HG03558 (cell line): ENCODE measurements around the gene HBB.
"Not testable (repeated sequence)": the region's sequence is repeated elsewhere in the genome, so short reads cannot be mapped to it uniquely, and the experiment has no call there.

Experiments used
- ATAC-seq: cut with Tn5 transposase; IDR thresholded peaks from one replicate; pipeline ENCODE4 v1.9.1; 2021; ENCODE audit warnings: moderate number of reproducible peaks; ENCODE audit not compliant: unreplicated experiment; ENCODE audit errors: extremely low read depth

The HBB gene

DNA sequence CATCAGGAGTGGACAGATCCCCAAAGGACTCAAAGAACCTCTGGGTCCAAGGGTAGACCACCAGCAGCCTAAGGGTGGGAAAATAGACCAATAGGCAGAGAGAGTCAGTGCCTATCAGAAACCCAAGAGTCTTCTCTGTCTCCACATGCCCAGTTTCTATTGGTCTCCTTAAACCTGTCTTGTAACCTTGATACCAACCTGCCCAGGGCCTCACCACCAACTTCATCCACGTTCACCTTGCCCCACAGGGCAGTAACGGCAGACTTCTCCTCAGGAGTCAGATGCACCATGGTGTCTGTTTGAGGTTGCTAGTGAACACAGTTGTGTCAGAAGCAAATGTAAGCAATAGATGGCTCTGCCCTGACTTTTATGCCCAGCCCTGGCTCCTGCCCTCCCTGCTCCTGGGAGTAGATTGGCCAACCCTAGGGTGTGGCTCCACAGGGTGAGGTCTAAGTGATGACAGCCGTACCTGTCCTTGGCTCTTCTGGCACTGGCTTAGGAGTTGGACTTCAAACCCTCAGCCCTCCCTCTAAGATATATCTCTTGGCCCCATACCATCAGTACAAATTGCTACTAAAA is at the start of gene HBB:
HBB (minus strand) TSS at position 340 of the 579 bp plus-strand sequence; CDS start at position 290, 50 bp downstream.
- no peak for ATAC-seq

DNA sequence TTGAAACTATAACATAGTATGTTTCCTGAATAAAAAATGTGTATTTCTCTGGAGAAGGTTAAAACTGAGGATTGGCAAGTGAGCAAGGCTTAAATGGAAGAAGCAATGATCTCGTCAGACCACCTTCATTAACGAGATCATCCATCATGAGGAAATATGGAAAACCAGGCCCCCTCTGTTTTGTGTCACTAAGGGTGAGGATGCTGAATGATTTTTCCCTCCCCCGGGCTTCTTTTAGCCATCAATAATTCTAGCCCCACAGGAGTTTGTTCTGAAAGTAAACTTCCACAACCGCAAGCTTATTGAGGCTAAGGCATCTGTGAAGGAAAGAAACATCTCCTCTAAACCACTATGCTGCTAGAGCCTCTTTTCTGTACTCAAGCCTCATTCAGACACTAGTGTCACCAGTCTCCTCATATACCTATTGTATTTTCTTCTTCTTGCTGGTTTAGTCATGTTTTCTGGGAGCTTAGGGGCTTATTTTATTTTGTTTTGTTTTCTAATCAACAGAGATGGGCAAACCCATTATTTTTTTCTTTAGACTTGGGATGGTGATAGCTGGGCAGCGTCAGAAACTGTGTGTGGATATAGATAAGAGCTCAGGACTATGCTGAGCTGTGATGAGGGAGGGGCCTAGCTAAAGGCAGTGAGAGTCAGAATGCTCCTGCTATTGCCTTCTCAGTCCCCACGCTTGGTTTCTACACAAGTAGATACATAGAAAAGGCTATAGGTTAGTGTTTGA is 48.7 kb upstream of the HBB start:
- no peak for ATAC-seq

DNA sequence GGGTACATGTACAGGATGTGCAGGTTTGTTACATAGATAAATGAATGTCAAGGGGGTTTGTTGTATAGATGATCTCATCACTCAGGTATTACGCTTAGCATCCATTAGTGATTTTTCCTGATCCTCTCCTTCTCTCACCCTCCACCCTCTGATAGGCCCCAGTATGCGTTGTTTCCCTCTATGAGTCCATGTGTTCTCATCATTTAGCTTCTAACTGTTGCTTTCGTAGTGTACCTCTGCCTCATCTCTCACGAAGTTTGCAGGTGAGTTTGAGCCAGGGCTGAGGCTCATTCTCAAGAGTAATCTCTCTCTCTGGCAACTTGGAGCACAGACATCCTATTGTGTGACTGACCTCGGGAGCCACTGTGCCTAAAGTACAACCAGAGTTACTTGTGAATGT is 47.5 kb upstream of the HBB start:
- no peak for ATAC-seq

DNA sequence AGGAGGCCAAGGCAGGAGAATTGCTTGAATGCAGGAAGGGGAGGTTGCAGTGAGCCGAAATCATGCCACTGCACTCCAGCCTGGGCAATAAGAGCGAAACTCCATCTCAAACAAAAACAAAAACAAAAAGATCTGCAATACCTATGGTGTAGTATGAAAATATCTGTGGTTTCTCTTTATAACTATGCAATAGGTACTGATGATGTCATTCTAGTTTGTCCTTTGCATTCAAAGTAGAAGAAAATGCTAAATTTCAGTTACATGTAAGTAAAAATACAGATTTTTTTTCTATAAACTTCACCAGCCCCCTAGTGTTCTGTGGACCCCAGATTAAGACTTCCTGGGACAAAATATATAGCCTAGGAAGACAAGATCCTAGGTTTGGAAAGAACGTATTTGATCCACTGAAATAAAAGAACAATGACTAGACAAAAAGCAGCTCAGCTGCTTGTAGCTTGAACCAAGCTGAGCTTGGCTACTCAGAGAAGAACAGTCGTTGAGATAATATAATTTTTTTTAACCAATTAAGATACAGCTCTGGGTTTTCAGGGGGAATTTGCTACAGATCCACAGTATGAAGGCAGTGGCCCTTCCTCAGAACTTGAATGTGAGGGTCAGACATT is 45.6 kb upstream of the HBB start:
- ATAC-seq, result no peak

DNA sequence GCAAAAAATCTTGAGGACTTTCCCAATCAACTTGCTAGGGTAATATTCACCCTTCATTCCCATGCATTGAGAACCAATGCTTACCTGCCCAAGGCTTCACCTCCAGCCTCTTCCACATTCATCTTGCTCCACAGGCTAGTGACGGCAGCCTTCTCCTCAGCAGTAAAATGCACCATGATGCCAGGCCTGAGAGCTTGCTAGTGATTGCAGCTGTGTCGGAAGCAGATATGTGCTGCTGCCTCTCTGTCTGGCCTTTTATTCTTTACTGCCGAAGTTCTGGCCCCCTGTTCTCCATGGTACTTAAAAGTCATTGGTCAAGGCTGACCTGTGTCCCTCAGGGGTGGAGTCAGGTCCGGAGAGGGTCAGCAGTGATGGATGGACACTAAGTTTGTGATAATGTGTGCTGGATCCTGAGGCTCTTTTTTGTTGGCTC is 42.9 kb upstream of the HBB start, which contains the start of gene HBE1:
HBE1 (minus strand) TSS at position 231 of the 433 bp plus-strand sequence; CDS start at position 176, 55 bp downstream.
- ATAC-seq, result no peak

DNA sequence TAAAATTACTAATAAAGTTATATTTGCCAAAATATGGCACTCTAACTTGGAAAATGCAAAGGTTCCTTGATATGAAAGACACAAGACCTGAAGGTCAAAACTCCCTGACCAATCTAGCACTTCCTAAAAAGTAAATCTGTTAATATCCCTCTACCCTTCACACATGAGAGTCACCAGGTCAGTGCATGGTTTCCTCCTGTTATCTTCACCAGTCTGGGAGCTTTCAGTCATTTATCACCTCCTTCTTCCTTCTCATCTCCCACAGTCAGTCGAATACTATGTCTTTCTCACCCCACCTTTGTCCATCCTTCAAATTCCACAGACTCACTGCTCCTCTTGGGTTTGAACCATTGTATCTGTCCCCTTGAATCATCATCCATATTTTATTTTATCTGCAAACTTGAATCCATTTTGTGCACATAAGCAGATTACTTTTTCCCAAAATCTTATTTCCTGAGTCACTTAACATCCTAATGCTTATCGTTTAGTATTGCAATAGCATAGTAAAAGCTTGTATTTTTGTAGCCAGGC is 40.2 kb upstream of the HBB start:
- ATAC-seq, result no peak

DNA sequence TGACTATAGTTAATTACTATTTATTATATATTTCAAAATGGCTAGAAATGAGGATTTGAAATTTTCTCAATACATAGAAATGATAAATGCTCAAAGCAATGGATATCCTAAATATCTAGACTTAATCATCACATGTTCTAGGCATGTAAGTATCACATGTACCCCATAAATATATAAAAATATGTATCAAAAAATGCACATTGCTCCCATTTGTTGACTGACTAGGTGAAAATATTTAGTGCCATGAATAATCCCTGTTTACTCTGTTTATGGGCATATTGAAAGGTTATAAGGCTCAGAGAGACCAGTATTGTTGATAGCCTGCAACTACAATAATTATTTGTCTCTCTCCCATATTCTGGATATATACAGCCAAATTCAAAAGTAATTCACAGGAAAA is 39.7 kb upstream of the HBB start:
- ATAC-seq, result no peak

DNA sequence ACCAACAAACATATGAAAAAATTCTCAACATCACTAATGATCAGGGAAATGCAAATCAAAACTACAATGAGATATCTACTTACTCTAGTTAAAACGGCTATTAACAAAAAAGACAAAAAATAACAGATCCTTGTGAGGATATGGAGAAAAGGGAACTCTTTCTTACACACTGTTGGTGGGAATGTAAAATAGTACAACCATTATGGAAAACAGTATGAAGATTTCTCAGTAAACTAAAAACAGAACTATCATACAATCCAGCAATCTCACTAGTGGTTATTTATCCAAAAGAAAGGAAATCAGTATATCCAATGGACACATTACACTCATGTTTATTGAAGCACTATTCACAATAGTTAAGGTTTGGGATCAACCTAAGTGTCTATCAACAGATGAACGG is 39.0 kb upstream of the HBB start:
- no peak for ATAC-seq

DNA sequence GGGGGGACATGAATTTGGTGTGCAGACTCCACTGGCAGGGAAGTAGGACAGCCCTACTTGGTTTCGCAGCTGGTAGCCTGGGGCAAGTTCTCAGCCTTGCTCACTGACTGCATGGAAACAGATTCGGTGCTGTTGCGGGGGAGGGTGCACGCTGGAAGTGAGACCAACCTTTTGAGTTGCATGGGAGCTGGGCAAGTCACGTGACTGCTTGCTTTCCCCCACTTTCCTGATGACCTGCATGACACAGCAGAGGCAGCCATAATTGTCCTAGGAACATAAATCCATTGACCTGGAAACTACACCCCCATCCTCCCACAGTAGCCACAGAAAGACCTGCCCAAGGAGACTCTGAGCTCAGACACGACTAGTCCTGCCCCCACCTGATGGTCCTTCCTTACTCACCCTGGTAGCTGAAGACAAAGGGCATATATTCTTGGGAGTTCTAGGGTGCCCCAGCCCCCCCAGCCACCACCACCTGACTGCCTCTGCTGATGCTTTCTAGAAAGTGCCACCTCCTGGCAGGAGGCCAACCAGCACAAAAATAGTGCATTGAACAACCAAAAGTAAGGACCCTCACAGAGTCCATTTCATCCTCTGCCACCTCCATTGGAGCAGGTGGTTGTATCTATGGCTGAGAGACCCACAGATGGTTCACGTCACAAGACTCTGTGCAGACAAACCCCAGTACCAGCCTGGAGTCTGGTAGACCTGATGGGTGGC is 31.8 kb upstream of the HBB start:
- ATAC-seq, result no peak

DNA sequence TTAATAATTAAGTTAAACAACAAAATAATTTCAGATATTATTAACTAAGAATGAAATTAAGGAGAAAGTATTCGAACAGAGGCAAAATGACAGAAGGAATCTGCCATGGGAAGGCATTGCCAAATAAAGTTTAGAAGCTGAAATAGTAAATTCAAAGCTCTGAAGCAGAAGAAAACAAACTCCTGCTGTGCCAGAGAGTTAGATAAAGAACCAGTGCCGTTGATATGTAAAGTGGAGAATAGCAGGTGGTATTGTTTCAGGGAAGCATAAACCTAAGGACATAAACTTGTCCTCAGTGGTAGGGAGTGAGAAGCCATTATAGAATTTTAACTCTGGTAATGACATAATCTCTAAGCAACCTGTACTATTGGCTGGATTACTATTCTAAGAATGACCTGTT is 30.4 kb upstream of the HBB start:
- no peak for ATAC-seq

DNA sequence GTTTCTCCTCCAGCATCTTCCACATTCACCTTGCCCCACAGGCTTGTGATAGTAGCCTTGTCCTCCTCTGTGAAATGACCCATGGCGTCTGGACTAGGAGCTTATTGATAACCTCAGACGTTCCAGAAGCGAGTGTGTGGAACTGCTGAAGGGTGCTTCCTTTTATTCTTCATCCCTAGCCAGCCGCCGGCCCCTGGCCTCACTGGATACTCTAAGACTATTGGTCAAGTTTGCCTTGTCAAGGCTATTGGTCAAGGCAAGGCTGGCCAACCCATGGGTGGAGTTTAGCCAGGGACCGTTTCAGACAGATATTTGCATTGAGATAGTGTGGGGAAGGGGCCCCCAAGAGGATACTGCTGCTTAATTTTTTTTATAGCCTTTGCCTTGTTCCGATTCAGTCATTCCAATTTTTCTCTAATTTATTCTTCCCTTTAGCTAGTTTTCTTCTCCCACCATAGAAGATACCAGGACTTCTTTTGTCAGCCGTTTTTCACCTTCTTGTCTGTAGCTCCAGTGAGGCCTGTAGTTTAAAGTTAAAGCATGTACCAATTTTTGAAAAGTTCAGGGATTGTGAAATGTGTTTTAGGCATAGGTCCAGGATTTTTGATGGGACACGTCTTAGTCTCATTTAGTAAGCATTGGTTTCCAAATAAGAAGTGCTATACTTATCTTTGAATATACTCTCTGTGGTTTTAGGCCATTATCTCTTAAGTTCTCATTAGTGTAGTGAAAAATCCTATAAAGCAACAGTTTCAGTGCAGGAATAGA is 28.0 kb upstream of the HBB start, which contains the start of gene HBG2:
HBG2 (minus strand) TSS at position 136 of the 768 bp plus-strand sequence; CDS start at position 83, 53 bp downstream.
- ATAC-seq, result not testable (repeated sequence)

DNA sequence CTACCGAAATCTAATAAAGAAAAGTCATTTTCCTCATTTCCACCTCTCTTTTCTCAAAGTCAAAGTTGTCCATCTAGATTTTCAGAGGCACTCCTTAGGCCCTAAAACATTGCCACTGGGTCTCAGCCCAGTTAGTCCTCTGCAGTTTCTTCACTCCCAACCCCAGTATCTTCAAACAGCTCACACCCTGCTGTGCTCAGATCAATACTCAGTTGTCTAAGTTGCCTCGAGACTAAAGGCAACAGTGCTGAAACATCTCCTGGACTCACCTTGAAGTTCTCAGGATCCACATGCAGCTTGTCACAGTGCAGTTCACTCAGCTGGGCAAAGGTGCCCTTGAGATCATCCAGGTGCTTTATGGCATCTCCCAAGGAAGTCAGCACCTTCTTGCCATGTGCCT is 27.2 kb upstream of the HBB start:
- ATAC-seq, result not testable (repeated sequence)

DNA sequence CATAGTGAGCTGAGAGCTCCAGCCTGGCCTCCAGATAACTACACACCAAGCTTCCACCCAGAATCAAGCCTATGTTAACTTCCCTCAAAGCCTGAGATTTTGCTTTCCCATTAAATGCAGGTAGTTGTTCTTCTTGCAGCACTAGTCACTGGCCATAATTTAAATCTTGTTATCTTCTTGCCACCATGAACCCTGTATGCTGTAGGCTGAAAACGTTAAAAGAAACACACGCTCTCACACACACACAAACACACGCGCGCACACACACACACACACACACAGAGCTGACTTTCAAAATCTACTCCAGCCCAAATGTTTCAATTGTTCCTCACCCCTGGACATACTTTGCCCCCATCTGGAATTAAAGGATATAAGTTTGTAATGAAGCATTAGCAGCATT is 26.6 kb upstream of the HBB start:
- not testable (repeated sequence) for ATAC-seq

DNA sequence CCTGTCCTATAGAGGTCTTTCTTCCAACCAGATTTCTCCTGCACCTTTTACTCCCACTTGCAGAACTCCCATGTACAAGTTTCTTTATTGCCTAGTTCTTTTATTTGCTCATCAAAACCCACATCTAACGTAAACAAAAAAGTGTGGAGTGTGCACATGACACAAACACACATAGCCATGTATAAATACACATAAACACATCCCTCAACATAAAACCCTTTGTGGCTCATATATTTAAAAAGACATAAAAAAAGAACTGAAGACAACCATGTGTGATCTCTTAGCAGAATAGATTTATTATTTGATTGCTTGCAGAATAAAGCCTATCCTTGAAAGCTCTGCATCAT is 26.0 kb upstream of the HBB start:
- no peak for ATAC-seq

DNA sequence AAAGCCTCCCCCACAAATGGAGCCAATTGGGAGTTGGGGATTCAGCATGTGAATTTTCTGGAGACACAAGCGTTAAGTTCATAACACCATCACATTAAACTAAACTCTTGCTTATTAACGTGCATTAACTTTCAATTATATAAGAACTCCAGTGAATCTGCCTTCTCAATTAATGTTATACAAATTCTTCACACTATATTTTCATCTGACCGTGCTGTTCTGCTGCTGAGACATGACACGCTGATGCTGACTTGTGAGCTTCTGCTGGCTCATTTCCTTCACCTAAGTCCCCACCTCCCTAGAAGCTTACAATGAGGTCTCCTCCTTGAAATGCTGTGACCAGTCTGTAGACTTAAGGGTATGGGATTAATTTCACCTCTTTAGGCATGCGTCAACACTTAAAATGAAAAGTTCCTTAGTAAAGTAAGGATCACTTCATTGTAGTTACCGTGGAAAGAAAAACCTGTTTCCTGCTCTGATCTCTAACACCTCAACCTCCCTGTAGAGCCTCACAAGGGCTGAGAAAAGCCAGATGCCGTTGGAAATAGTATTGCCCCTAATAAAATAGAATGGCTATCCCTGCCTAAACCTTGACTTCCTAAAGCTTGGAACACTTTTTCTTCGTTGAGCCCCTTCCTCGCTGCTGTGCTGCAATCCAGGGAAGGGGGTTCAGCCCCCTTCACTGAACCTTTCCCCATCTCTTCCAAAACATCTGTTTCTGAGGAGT is 25.5 kb upstream of the HBB start:
- no peak for ATAC-seq

DNA sequence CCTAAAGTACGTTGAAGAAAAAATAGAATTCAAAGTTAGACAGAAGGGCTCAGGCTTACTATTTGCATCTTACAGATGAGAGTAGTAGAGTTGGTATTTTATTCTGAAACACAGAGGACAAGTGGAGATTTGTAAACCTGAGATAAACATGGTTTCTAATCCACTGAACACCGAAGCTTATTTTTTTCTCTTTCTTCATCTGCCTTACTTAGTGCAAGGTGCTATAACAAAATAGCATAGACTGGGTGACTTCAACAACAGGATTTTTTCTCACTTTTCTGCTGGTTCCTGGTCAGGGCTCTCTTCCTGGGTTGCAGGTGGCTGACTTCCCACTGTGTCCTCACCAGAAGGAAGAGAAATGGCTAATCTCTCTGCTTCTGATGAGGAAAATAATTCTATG is 24.9 kb upstream of the HBB start:
- no peak for ATAC-seq

DNA sequence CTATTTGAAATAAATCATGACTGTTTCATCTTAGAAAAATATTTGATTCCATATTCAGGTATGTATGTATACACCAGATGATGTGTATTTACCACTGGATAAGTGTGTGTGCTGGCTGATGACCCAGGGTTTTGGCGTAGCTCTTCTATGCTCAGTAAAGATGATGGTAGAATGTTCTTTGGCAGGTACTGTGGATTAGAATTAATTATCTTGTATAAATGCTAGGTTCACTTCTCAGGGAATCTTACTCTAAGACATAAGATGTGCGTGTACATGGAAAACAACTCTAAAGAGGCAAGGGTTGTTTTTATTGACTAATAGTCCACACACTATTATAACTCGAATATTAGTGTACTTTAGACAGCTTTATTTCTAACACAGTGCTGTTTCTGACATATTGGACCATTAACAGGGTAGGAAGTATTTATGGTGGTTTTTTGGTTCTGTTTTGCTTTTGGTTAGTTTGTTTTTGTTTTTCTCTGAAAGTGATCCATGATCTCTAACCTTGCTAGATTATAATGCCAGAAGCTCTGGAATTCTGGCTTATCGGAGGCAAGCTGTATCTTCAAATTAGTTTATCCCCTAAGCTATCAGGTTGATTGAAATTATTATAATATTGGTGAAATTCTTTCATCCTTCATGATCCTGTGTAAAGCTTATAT is 23.8 kb upstream of the HBB start:
- ATAC-seq, result no peak

DNA sequence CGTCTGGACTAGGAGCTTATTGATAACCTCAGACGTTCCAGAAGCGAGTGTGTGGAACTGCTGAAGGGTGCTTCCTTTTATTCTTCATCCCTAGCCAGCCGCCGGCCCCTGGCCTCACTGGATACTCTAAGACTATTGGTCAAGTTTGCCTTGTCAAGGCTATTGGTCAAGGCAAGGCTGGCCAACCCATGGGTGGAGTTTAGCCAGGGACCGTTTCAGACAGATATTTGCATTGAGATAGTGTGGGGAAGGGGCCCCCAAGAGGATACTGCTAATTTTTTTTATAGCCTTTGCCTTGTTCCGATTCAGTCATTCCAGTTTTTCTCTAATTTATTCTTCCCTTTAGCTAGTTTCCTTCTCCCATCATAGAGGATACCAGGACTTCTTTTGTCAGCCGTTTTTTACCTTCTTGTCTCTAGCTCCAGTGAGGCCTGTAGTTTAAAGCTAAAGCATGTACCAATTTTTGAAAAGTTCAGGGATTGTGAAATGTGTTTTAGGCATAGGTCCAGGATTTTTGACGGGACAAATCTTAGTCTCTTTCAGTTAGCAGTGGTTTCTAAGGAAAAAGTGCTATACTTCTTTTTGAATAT is 23.0 kb upstream of the HBB start, which contains the start of gene HBG1:
HBG1 (minus strand) TSS at position 51 of the 590 bp plus-strand sequence. CDS start 53 bp downstream, outside the sequence.
- ATAC-seq, result not testable (repeated sequence)
